ENCODE results near the gene RSBN1L. TPM values are rescaled to one million over a fixed set of nuclear protein-coding genes. Genes with fewer than 3 reads are reported as not detected.
"Not testable (repeated sequence)": the region's sequence is repeated elsewhere in the genome, so short reads cannot be mapped to it uniquely, and the experiment has no call there.

The RSBN1L gene
- total RNA-seq, 8 experiments from 2014 or later: 8.2 to 24.5 (median 20.0) TPM

DNA sequence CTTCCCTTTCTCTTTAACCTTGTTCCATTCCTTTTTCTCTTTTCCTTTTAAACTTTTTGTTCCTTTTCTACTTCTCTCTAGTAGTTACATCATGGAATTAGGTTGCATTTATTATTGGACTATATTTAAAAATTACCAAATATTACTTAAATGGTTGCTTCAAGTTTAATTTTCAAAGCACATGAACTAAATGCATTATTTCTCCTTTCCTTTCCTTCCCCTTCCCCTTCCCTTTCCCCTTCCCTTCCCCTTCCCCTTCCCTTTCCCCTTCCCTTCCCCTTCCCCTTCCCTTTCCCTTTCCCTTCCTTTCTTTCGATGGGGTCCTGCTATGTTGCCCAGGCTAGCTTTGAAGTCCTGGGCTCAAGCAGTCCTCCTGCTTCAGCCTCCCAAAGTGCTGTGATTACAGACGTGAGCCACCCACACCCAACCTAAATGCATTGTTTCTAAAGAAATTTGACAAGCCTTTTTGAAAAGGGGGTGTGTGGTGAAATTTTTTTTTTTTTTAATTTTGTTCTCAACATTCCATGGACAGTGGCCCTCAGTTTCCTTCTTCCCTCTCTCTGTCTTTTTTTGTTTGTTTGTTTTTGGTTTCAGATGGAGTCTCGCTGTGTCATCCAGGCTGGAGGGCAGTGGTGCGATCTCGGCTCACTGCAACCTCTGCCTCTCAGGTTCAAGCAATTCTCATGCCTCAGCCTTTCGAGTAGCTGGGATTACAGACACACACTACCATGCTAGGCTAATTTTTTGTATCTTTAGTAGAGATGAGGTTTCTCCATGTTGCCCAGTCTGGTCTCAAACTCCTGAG, 70.7 kb downstream of the RSBN1L start:
- Histone ChIP-seq H3K4me1 (replicated peaks in 1 of 2) (no peaks in the 10 kb centered on the region), H3K4me3 (no peak overlapping the region), H3K27ac (no peak overlapping the region)
- ATAC-seq (replicated peaks in 6 of 8): no peak
- 80 to 100% (median 100%) methylated on average over 1 to 4 of the region's 6 CpGs; no CpG with 5 or more reads in 1 of the 10 experiments for WGBS, 10 experiments
- in situ Hi-C loops (cut with MboI; ENCODE audit: low pct_unique_long_range_greater_than_20kb in 2 of 9, low sequenced_read_pairs in 9 of 9, unreplicated experiment in 9 of 9): loop anchor here in 6 of 9 experiments (25.0 kb wide), 1 partner anchor 105 kb away; no protein-coding TSS in a partner anchor

- Histone ChIP-seq H3K4me3 (no peak overlapping the region), H3K27ac (no peak overlapping the region), H3K4me1 (replicated peaks in 1 of 2) (no peaks in the 10 kb centered on the region)
- ATAC-seq (replicated peaks in 6 of 8): no peak
- in situ Hi-C loops (cut with MboI; ENCODE audit: low pct_unique_long_range_greater_than_20kb in 2 of 9, low sequenced_read_pairs in 9 of 9, unreplicated experiment in 9 of 9): loop anchor here in 6 of 9 experiments (25.0 kb wide), 1 partner anchor 108 kb away; no protein-coding TSS in a partner anchor
- WGBS, 10 experiments: 69 to 100% (median 86%) methylated on average over 1 to 7 of the region's 8 CpGs; no CpG with 5 or more reads in 3 of the 10 experiments
Observed at GRCh38 chr7:77770316-77770715, 74.1 kb downstream of the RSBN1L start.

- no peak overlapping the region for H3K27ac ChIP-seq
- peak in 2 of 8 experiments; percentile 24 to 30 for ATAC-seq (replicated peaks in 6 of 8)
- no peak overlapping the region for H3K4me3 ChIP-seq
- H3K4me1 ChIP-seq (replicated peaks in 1 of 2): no peaks in the 10 kb centered on the region
- in situ Hi-C loops (cut with MboI; ENCODE audit: low pct_unique_long_range_greater_than_20kb in 2 of 9, low sequenced_read_pairs in 9 of 9, unreplicated experiment in 9 of 9): loop anchor here in 6 of 9 experiments (25.0 kb wide), 1 partner anchor 110 kb away; no protein-coding TSS in a partner anchor
Observed at GRCh38 chr7:77771901-77772300, 75.6 kb downstream of the RSBN1L start.

GRCh38 chr7:77778535-77778934, 82.3 kb downstream of the RSBN1L start:
- H3K4me3 ChIP-seq: no peak overlapping the region
- 70 to 100% (median 88%) methylated on average over 1 to 2 of the region's 2 CpGs; no CpG with 5 or more reads in 2 of the 10 experiments for WGBS, 10 experiments
- no peak for ATAC-seq (replicated peaks in 6 of 8)
- no peaks in the 10 kb centered on the region for H3K4me1 ChIP-seq (replicated peaks in 1 of 2)
- in situ Hi-C loops (cut with MboI; ENCODE audit: low pct_unique_long_range_greater_than_20kb in 2 of 9, low sequenced_read_pairs in 9 of 9, unreplicated experiment in 9 of 9): no loop called here
- H3K27ac ChIP-seq: no peak overlapping the region

- H3K4me3 ChIP-seq: no peak overlapping the region
- in situ Hi-C loops (cut with MboI; ENCODE audit: low pct_unique_long_range_greater_than_20kb in 2 of 9, low sequenced_read_pairs in 9 of 9, unreplicated experiment in 9 of 9): no loop called here
- WGBS, 10 experiments: 60 to 100% (median 93%) methylated on average over 1 to 4 of the region's 4 CpGs; no CpG with 5 or more reads in 1 of the 10 experiments
- no peaks in the 10 kb centered on the region for H3K4me1 ChIP-seq (replicated peaks in 1 of 2)
- no peak overlapping the region for H3K27ac ChIP-seq
- no peak for ATAC-seq (replicated peaks in 6 of 8)
Observed at GRCh38 chr7:77782383-77782782, 86.1 kb downstream of the RSBN1L start.

- 93 to 100% (median 100%) methylated on average over 1 of the region's 1 CpG; no CpG with 5 or more reads in 3 of the 10 experiments for WGBS, 10 experiments
- no peaks in the 10 kb centered on the region for H3K4me1 ChIP-seq (replicated peaks in 1 of 2)
- no peak for ATAC-seq (replicated peaks in 6 of 8)
- no peak overlapping the region for H3K4me3 ChIP-seq
- in situ Hi-C loops (cut with MboI; ENCODE audit: low pct_unique_long_range_greater_than_20kb in 2 of 9, low sequenced_read_pairs in 9 of 9, unreplicated experiment in 9 of 9): no loop called here
- H3K27ac ChIP-seq: no peak overlapping the region
Observed at GRCh38 chr7:77783111-77783510, 86.9 kb downstream of the RSBN1L start.

DNA sequence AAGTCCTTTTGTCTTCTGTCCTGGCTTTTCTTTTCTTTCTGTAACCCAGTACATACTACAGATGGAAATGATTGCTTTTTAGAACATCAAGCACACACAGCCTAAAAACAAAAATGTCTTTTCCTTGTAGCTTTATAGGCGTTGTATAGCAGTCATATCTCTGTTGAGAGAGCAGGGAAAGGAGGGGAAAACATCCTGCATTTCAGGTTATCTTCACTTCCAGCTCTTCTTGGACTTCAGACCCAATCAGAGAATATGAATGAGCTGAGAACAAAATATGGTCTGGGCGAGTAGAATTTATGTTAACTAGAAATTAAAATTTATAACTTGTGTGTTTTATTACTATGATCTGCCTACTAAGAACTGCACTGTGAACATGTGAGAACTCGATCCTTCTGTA, 87.3 kb downstream of the RSBN1L start:
- in situ Hi-C loops (cut with MboI; ENCODE audit: low pct_unique_long_range_greater_than_20kb in 2 of 9, low sequenced_read_pairs in 9 of 9, unreplicated experiment in 9 of 9): no loop called here
- 50 to 100% (median 94%) methylated on average over 1 to 3 of the region's 3 CpGs; no CpG with 5 or more reads in 2 of the 10 experiments for WGBS, 10 experiments
- Histone ChIP-seq H3K4me3 (no peak overlapping the region), H3K4me1 (replicated peaks in 1 of 2) (no peaks in the 10 kb centered on the region), H3K27ac (no peak overlapping the region)
- ATAC-seq (replicated peaks in 6 of 8): no peak

GRCh38 chr7:77784426-77784825, 88.2 kb downstream of the RSBN1L start:
- 86 to 100% (median 95%) methylated on average over 1 to 10 of the region's 10 CpGs for WGBS, 10 experiments
- ATAC-seq (replicated peaks in 6 of 8); in situ Hi-C loops (cut with MboI; ENCODE audit: low pct_unique_long_range_greater_than_20kb in 2 of 9, low sequenced_read_pairs in 9 of 9, unreplicated experiment in 9 of 9): not testable (repeated sequence)

GRCh38 chr7:77786018-77786417, 89.8 kb downstream of the RSBN1L start:
- in situ Hi-C loops (cut with MboI; ENCODE audit: low pct_unique_long_range_greater_than_20kb in 2 of 9, low sequenced_read_pairs in 9 of 9, unreplicated experiment in 9 of 9): no loop called here
- ATAC-seq (replicated peaks in 6 of 8): no peak
- 80 to 100% (median 93%) methylated on average over 1 to 2 of the region's 3 CpGs; no CpG with 5 or more reads in 3 of the 10 experiments for WGBS, 10 experiments
- H3K27ac ChIP-seq: no peak overlapping the region
- no peak overlapping the region for H3K4me3 ChIP-seq
- H3K4me1 ChIP-seq (replicated peaks in 1 of 2): no peaks in the 10 kb centered on the region

More at GRCh38 chr7:77784426-77784825, 88.2 kb downstream of the RSBN1L start:
- not testable (repeated sequence) for H3K27ac ChIP-seq; H3K4me3 ChIP-seq; H3K4me1 ChIP-seq (replicated peaks in 1 of 2)

DNA sequence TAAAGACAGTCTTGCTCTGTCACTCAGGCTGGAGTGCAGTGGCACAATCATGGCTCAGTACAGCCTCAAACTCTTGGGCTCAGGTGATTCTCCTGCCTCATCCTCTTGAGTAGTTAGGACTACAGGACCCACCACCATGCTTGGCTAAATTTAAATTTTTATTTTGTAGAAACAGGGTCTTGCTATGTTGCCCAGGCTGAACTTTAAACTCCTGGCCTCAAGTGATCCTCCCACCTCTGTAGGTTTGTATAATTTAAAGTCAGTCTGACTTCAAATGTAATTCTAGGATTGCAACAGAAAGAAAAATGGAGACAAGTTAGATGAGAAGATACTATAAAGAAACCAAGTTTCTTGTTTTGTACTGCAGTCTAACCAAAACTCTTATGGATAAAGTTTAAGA, 90.5 kb downstream of the RSBN1L start:
- Histone ChIP-seq H3K4me3 (no peak overlapping the region), H3K27ac (no peak overlapping the region), H3K4me1 (replicated peaks in 1 of 2) (no peaks in the 10 kb centered on the region)
- in situ Hi-C loops (cut with MboI; ENCODE audit: low pct_unique_long_range_greater_than_20kb in 2 of 9, low sequenced_read_pairs in 9 of 9, unreplicated experiment in 9 of 9): no loop called here
- no peak for ATAC-seq (replicated peaks in 6 of 8)

GRCh38 chr7:77788327-77788902, 92.2 kb downstream of the RSBN1L start:
- WGBS, 10 experiments: 100% methylated on average over 1 to 2 of the region's 2 CpGs; no CpG with 5 or more reads in 7 of the 10 experiments
- no peak for ATAC-seq (replicated peaks in 6 of 8)

DNA sequence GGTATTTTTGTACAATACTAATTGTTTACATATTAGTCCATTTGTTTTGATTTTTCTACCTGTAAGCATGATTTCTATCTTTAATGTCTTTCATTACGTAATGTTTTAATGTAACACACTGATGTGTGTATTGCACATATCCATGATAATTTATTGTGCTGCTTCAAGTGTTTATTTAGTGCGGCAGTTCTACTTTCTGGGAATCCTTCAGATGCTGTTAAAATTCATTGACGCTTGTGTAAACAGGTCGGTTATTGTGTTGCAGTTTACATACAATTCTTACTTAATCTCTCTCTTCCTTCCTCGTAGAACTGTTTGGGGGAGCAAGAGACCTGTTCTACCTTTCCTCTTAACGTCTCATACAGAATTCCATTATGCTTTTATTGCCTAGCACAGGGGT, 95.1 kb downstream of the RSBN1L start:
- no peak overlapping the region for H3K4me3 ChIP-seq
- no peak overlapping the region for H3K27ac ChIP-seq
- no peaks in the 10 kb centered on the region for H3K4me1 ChIP-seq (replicated peaks in 1 of 2)
- in situ Hi-C loops (cut with MboI; ENCODE audit: low pct_unique_long_range_greater_than_20kb in 2 of 9, low sequenced_read_pairs in 9 of 9, unreplicated experiment in 9 of 9): no loop called here
- 57 to 96% (median 80%) methylated on average over 5 to 6 of the region's 6 CpGs; no CpG with 5 or more reads in 1 of the 10 experiments for WGBS, 10 experiments
- ATAC-seq (replicated peaks in 6 of 8): peak in 1 of 8 experiments; percentile 47

More at GRCh38 chr7:77788327-77788902, 92.2 kb downstream of the RSBN1L start:
- in situ Hi-C loops (cut with MboI; ENCODE audit: low pct_unique_long_range_greater_than_20kb in 2 of 9, low sequenced_read_pairs in 9 of 9, unreplicated experiment in 9 of 9): no loop called here
- Histone ChIP-seq H3K4me3 (no peak overlapping the region), H3K27ac (no peak overlapping the region), H3K4me1 (replicated peaks in 1 of 2) (no peaks in the 10 kb centered on the region)

- peaks cover 3 to 6% of the 10 kb centered on the region in 2 donors for H3K4me1 ChIP-seq (replicated peaks in 1 of 2)
- in situ Hi-C loops (cut with MboI; ENCODE audit: low pct_unique_long_range_greater_than_20kb in 2 of 9, low sequenced_read_pairs in 9 of 9, unreplicated experiment in 9 of 9): no loop called here
- 89 to 100% (median 100%) methylated on average over 1 to 2 of the region's 2 CpGs; no CpG with 5 or more reads in 3 of the 10 experiments for WGBS, 10 experiments
- no peak for ATAC-seq (replicated peaks in 6 of 8)
- no peak overlapping the region for H3K4me3 ChIP-seq
- H3K27ac ChIP-seq: no peak overlapping the region
Observed at GRCh38 chr7:77791956-77792355, 95.7 kb downstream of the RSBN1L start.
